IPS DF 6.9 (cell line): ENCODE results near the gene INPP5F.

ENCODE experiments used
- DNase-seq: peaks from one replicate; pipeline ENCODE4 v3.0.0-alpha.2; 2013; ENCODE audit warnings: low read depth, low spot score
- H3K27ac ChIP-seq: one replicate; pipeline ENCODE4 v1.5.1; 2013; ENCODE audit warnings: low read length, control low read depth
- H3K27me3 ChIP-seq: 2 replicates; pipeline ENCODE4 v1.6.1; 2013; ENCODE audit warnings: mild to moderate bottlenecking, low read length; ENCODE audit not compliant: control insufficient read depth, insufficient read depth
- H3K36me3 ChIP-seq: 2 replicates; pipeline ENCODE4 v1.6.1; 2013; ENCODE audit warnings: low read length; ENCODE audit not compliant: control insufficient read depth, insufficient read depth
- H3K4me1 ChIP-seq: 2 replicates; pipeline ENCODE4 v1.6.1; 2013; ENCODE audit warnings: low read length; ENCODE audit not compliant: control insufficient read depth, insufficient read depth
- H3K4me3 ChIP-seq: 2 replicates; pipeline ENCODE4 v1.5.1; 2013; ENCODE audit warnings: mild to moderate bottlenecking, low read length
- H3K9me3 ChIP-seq: 2 replicates; pipeline ENCODE4 v1.6.1; 2013; ENCODE audit warnings: low read length, inconsistent platforms; ENCODE audit not compliant: control insufficient read depth, insufficient read depth
- WGBS: extraction: QIAGEN DNeasy Blood & Tissue Kit; methylation state at CpG from one replicate; pipeline ENCODE4 v1.1.7; 2013; ENCODE audit warnings: mixed read lengths, missing lambda C conversion rate; ENCODE audit not compliant: insufficient read length, insufficient coverage; 5-methylcytosine and 5-hydroxymethylcytosine counted together

INPP5F gene

GRCh38 chr10:119689016-119689580, 36.8 kb upstream of the INPP5F start:
- WGBS, result no CpG with 5 or more reads among the region's 6 CpGs

GRCh38 chr10:119691726-119692125, 34.1 kb upstream of the INPP5F start:
- DNase-seq, result no peak
- no CpG with 5 or more reads among the region's 3 CpGs for WGBS
- Histone ChIP-seq H3K4me1 (peaks cover 4% of the 10 kb centered on the region; the same call in 1 of the 2 replicates), H3K9me3 (0 out of 2 replicates have a peak, but pooled peaks cover 1% of the 10 kb centered on the region), H3K27me3 (no peaks in the 10 kb centered on the region), H3K36me3 (no peaks in the 10 kb centered on the region), H3K4me3 (no peak overlapping the region), H3K27ac (no peak overlapping the region)

More at GRCh38 chr10:119689016-119689580, 36.8 kb upstream of the INPP5F start:
- no peaks in the 10 kb centered on the region for H3K36me3 ChIP-seq
- no peak overlapping the region for H3K4me3 ChIP-seq
- peaks cover 4% of the 10 kb centered on the region; the same call in 1 of the 2 replicates for H3K4me1 ChIP-seq
- H3K27ac ChIP-seq, result no peak overlapping the region
- H3K9me3 ChIP-seq, result no peaks in the 10 kb centered on the region
- H3K27me3 ChIP-seq, result no peaks in the 10 kb centered on the region
- DNase-seq, result no peak

- Histone ChIP-seq H3K4me1 (peaks cover 2% of the 10 kb centered on the region; the same call in 1 of the 2 replicates), H3K36me3 (no peaks in the 10 kb centered on the region), H3K4me3 (no peak overlapping the region), H3K9me3 (0 out of 2 replicates have a peak, but pooled peaks cover 1% of the 10 kb centered on the region), H3K27me3 (no peaks in the 10 kb centered on the region), H3K27ac (no peak overlapping the region)
- DNase-seq, result no peak
- no CpG with 5 or more reads among the region's 6 CpGs for WGBS
Observed at GRCh38 chr10:119693262-119693957, 32.4 kb upstream of the INPP5F start.

GRCh38 chr10:119694608-119695007, 31.2 kb upstream of the INPP5F start:
- Histone ChIP-seq H3K4me3 (no peak overlapping the region; the same call in 1 of the 2 replicates), H3K9me3 (0 out of 2 replicates have a peak, but pooled peaks cover 1% of the 10 kb centered on the region), H3K36me3 (no peaks in the 10 kb centered on the region), H3K27ac (no peak overlapping the region), H3K27me3 (no peaks in the 10 kb centered on the region), H3K4me1 (no peaks in the 10 kb centered on the region)
- no CpG with 5 or more reads among the region's 7 CpGs for WGBS
- no peak for DNase-seq

- H3K4me1 ChIP-seq, result peaks cover 3% of the 10 kb centered on the region; the same call in 1 of the 2 replicates
Observed at GRCh38 chr10:119700321-119700954, 25.4 kb upstream of the INPP5F start.

GRCh38 chr10:119701861-119702260, 24.0 kb upstream of the INPP5F start:
- H3K27ac ChIP-seq, result no peak overlapping the region
- H3K4me1 ChIP-seq, result peaks cover 3% of the 10 kb centered on the region; the same call in 1 of the 2 replicates
- no peaks in the 10 kb centered on the region for H3K9me3 ChIP-seq
- H3K4me3 ChIP-seq, result no peak overlapping the region
- H3K27me3 ChIP-seq, result no peaks in the 10 kb centered on the region
- no peak for DNase-seq
- no CpG with 5 or more reads among the region's 7 CpGs for WGBS
- no peaks in the 10 kb centered on the region for H3K36me3 ChIP-seq

More at GRCh38 chr10:119700321-119700954, 25.4 kb upstream of the INPP5F start:
- H3K27me3 ChIP-seq, result no peaks in the 10 kb centered on the region
- no peak for DNase-seq
- H3K4me3 ChIP-seq, result no peak overlapping the region
- no peaks in the 10 kb centered on the region for H3K36me3 ChIP-seq
- WGBS, result no CpG with 5 or more reads among the region's 4 CpGs
- H3K27ac ChIP-seq, result no peak overlapping the region
- no peaks in the 10 kb centered on the region for H3K9me3 ChIP-seq

GRCh38 chr10:119702583-119702982, 23.3 kb upstream of the INPP5F start:
- H3K4me3 ChIP-seq, result no peak overlapping the region
- no peak overlapping the region for H3K27ac ChIP-seq
- WGBS, result no CpG with 5 or more reads among the region's 2 CpGs
- H3K4me1 ChIP-seq, result peaks cover 3% of the 10 kb centered on the region; the same call in 1 of the 2 replicates
- no peak for DNase-seq
- H3K9me3 ChIP-seq, result no peaks in the 10 kb centered on the region
- no peaks in the 10 kb centered on the region for H3K27me3 ChIP-seq
- H3K36me3 ChIP-seq, result no peaks in the 10 kb centered on the region

- Histone ChIP-seq H3K4me3 (no peak overlapping the region), H3K27ac (no peak overlapping the region), H3K9me3 (no peaks in the 10 kb centered on the region), H3K4me1 (peaks cover 3% of the 10 kb centered on the region; the same call in 1 of the 2 replicates), H3K27me3 (no peaks in the 10 kb centered on the region), H3K36me3 (no peaks in the 10 kb centered on the region)
- DNase-seq, result no peak
- WGBS, result no CpG with 5 or more reads among the region's 9 CpGs
Observed at GRCh38 chr10:119703903-119704508, 21.8 kb upstream of the INPP5F start.

- Histone ChIP-seq H3K9me3 (no peaks in the 10 kb centered on the region), H3K27ac (no peak overlapping the region), H3K4me3 (no peak overlapping the region), H3K36me3 (no peaks in the 10 kb centered on the region), H3K4me1 (peaks cover 3% of the 10 kb centered on the region; the same call in 1 of the 2 replicates), H3K27me3 (no peaks in the 10 kb centered on the region)
- no CpG with 5 or more reads among the region's 3 CpGs for whole genome bisulfite sequencing
- DNase-seq, result no peak
Observed at GRCh38 chr10:119705434-119705831, 20.4 kb upstream of the INPP5F start.
